ENCODE measurements around the gene GLP1R. TPM values are rescaled to one million over a fixed set of nuclear protein-coding genes. Genes with fewer than 3 reads are reported as not detected.

The GLP1R gene
- total and polyA plus RNA-seq, 8 donors = 3.4 to 9.7 (median 5.7) TPM

DNA sequence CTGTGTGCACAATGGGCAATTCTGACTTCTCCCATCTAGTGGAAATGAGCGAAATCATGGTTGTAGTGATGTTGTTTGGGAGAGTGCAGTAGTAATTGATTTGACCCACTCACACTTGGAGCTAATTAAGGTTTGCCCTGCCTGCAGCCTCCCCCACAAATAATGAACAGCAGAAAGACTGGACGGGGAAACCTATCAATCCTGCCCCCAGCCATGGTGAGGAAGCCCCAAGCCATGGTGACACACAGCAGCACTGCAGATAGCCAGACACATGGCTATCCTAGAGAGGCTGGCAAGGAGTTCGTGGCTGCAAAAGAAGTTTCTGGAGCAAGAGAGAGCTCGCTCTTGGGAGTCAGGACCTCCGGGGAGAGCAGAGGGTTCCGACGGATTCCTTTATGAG lies 38.6 kb downstream of the GLP1R start:
- WGBS, 2 donors = 85 to 91% methylated on average over 7 of the region's 7 CpGs
- FAIRE-seq = no peak
- Histone ChIP-seq H3K9me3 (no peaks in the 10 kb centered on the region), H3K4me3 (no peak overlapping the region), H3K27me3 (no peaks in the 10 kb centered on the region), H3K27ac (no peak overlapping the region), H3K4me1 (no peaks in the 10 kb centered on the region), H3K36me3 (no peaks in the 10 kb centered on the region)
- DNase-seq = no peak
- ATAC-seq = no peak
- TF ChIP-seq, protein P1, sequence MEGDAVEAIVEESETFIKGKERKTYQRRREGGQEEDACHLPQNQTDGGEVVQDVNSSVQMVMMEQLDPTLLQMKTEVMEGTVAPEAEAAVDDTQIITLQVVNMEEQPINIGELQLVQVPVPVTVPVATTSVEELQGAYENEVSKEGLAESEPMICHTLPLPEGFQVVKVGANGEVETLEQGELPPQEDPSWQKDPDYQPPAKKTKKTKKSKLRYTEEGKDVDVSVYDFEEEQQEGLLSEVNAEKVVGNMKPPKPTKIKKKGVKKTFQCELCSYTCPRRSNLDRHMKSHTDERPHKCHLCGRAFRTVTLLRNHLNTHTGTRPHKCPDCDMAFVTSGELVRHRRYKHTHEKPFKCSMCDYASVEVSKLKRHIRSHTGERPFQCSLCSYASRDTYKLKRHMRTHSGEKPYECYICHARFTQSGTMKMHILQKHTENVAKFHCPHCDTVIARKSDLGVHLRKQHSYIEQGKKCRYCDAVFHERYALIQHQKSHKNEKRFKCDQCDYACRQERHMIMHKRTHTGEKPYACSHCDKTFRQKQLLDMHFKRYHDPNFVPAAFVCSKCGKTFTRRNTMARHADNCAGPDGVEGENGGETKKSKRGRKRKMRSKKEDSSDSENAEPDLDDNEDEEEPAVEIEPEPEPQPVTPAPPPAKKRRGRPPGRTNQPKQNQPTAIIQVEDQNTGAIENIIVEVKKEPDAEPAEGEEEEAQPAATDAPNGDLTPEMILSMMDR (IDR thresholded peaks at IDR 0.05) = no peak
- intact Hi-C loops (cut with DNase I) = no loop called here

DNA sequence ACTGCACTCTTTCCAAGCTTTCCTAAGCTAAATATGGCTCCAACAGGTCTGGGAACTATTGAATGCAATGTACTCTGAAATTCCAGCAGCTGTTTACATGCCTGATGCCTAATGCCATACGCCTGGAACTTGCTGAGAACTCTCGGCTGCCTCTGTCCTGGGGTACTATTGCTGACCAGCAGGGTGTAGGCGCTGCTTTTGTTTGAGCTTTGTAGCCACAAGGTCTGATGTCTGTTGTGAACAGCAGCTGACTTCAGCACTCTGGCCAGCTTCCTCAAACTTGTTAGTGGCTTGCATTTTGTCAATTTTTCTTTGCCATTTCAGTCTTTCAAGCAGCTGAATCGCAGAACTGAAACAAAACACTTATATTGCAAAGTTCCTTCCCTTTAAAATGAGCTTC lies 39.8 kb downstream of the GLP1R start:
- H3K36me3 ChIP-seq = no peaks in the 10 kb centered on the region
- intact Hi-C loops (cut with DNase I) = no loop called here
- 43 to 51% methylated on average over 4 of the region's 4 CpGs for WGBS, 2 donors
- no peaks in the 10 kb centered on the region for H3K9me3 ChIP-seq
- TF ChIP-seq, protein P1 (IDR thresholded peaks at IDR 0.05) = no peak
- FAIRE-seq (no peak), DNase-seq (peak in 2 of 6 donors; percentile 29 to 35), ATAC-seq (peak in 3 of 4 donors; percentile 71 to 82 (median 75))
- H3K27me3 ChIP-seq = no peaks in the 10 kb centered on the region
- no peak overlapping the region for H3K4me3 ChIP-seq
- no peak overlapping the region for H3K27ac ChIP-seq
- peaks cover 0 to 3% (median 0%) of the 10 kb centered on the region in 3 donors for H3K4me1 ChIP-seq

DNA sequence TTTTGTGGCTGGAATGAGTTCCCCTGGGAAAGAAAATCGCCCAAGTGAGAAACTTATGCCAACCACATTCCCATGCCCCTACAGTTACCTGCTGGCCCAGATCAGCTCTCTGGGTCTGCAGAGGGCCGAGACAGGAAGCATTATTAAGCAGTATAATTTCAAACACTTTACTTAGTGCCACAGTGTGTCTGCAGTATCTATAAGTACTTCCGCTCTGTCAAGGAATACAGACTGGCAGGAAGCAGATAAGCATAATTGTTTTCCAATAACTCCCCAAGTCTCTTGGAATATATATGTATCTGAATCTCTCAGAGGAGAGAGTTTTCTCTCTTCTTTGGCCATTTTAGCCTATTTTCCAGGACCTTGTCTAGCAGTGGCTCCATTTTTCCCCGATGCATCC lies 41.5 kb downstream of the GLP1R start:
- H3K9me3 ChIP-seq = no peaks in the 10 kb centered on the region
- FAIRE-seq = no peak
- peaks cover 0 to 4% (median 0%) of the 10 kb centered on the region in 3 donors for H3K4me1 ChIP-seq
- no peaks in the 10 kb centered on the region for H3K27me3 ChIP-seq
- ATAC-seq = no peak
- no peak for DNase-seq
- H3K36me3 ChIP-seq = no peaks in the 10 kb centered on the region
- WGBS, 2 donors = 82 to 89% methylated on average over 4 of the region's 4 CpGs
- TF ChIP-seq, protein P1 (IDR thresholded peaks at IDR 0.05) = no peak
- H3K27ac ChIP-seq = no peak overlapping the region
- no peak overlapping the region for H3K4me3 ChIP-seq
- intact Hi-C loops (cut with DNase I) = no loop called here

DNA sequence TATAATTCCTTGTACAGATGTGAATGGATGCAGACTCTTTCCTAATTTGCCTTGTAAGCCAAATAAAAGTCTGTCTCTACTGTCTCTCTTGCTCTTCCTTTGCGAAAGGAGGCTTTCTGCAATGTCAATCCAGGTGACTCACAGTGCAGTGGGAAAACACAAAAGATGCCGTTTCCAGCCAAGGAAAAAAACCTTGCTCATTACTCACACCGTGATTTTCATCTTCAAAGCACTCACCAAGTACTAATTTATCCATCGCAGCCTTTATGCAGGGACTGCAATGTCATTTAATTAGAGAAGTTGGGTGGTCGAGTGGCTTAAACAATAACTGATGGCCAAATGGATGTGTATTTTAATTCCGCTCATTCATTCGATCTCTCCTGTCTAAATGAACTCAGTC lies 42.6 kb downstream of the GLP1R start:
- 82 to 85% methylated on average over 7 of the region's 7 CpGs for WGBS, 2 donors
- TF ChIP-seq, protein P1 (IDR thresholded peaks at IDR 0.05) = no peak
- no peak for DNase-seq
- intact Hi-C loops (cut with DNase I) = no loop called here
- H3K9me3 ChIP-seq = no peaks in the 10 kb centered on the region
- H3K4me1 ChIP-seq = peaks cover 0 to 4% (median 0%) of the 10 kb centered on the region in 3 donors
- H3K4me3 ChIP-seq = no peak overlapping the region
- no peak overlapping the region for H3K27ac ChIP-seq
- no peak for FAIRE-seq
- no peaks in the 10 kb centered on the region for H3K36me3 ChIP-seq
- no peaks in the 10 kb centered on the region for H3K27me3 ChIP-seq
- ATAC-seq = no peak

DNA sequence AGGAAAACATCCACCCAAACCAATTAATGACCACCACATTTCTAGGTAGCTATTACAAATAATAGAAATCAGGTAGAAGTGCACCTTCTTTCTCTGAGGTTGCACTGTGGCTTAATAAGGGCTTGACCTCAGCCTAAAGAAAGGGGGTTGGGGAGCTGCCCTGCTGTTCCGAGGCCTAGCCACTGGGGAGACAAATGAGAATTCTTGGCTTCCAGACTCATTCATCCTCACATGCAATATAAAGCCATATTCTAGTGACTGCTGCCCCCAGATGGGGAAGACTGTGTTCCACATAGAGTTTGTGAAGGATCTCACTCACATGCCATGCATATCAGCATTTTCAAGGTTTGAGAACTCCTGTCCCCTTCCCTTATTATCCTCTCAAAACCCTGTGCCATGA lies 43.5 kb downstream of the GLP1R start:
- no peak for DNase-seq

More for the DNA sequence above, 43.5 kb downstream of the GLP1R start:
- H3K4me1 ChIP-seq = peaks cover 0 to 5% (median 0%) of the 10 kb centered on the region in 3 donors
- no peak overlapping the region for H3K4me3 ChIP-seq
- ATAC-seq (peak; percentile 36 to 73 (median 60)), FAIRE-seq (no peak)
- H3K36me3 ChIP-seq = no peaks in the 10 kb centered on the region
- 40 to 62% methylated on average over 1 of the region's 1 CpG for WGBS, 2 donors
- no peaks in the 10 kb centered on the region for H3K27me3 ChIP-seq
- TF ChIP-seq, protein P1 (IDR thresholded peaks at IDR 0.05) = no peak
- H3K27ac ChIP-seq = no peak overlapping the region
- no peaks in the 10 kb centered on the region for H3K9me3 ChIP-seq
- intact Hi-C loops (cut with DNase I) = no loop called here
